AG09319 (cell line): ENCODE data around the gene GAK.

Experiments
- DNase-seq: peaks from one replicate; pipeline ENCODE4 v3.0.0-alpha.2; 2010; ENCODE audit warnings: low read depth; ENCODE audit errors: extremely low read depth
- CTCF ChIP-seq: IDR thresholded peaks from 2 replicates; pipeline ENCODE4 v1.5.1; 2011; ENCODE audit warnings: low read depth, mild to moderate bottlenecking, inconsistent platforms, low read length, moderate library complexity

Gene GAK

GRCh38 chr4:879729-880077, 52.4 kb downstream of the GAK start:
- no peak for TF ChIP-seq CTCF
- no peak for DNase-seq

- TF ChIP-seq CTCF = no peak
- DNase-seq = no peak
Observed at GRCh38 chr4:878796-879728, 53.1 kb downstream of the GAK start.

GRCh38 chr4:877502-877901, 54.6 kb downstream of the GAK start:
- TF ChIP-seq CTCF = no peak

GRCh38 chr4:876780-877179, 55.3 kb downstream of the GAK start:
- DNase-seq = no peak
- peak; percentile 8 for TF ChIP-seq CTCF

More at GRCh38 chr4:877502-877901, 54.6 kb downstream of the GAK start:
- no peak for DNase-seq

- no peak for TF ChIP-seq CTCF
- DNase-seq = no peak
Observed at GRCh38 chr4:875818-876423, 56.2 kb downstream of the GAK start.

GRCh38 chr4:874971-875817, 56.9 kb downstream of the GAK start:
- DNase-seq = no peak
- TF ChIP-seq CTCF = no peak

- no peak for DNase-seq
- TF ChIP-seq CTCF = no peak
Observed at GRCh38 chr4:874056-874455, 58.1 kb downstream of the GAK start.
